Duodenal mucosa (tissue), 2 donors: ENCODE data around the gene CCDC127.

Source experiments
- H3K27ac ChIP-seq: one replicate; pipeline ENCODE4 v1.7.0; 2013; ENCODE audit warnings: low read depth, low read length
- H3K27me3 ChIP-seq, 2 donors: one replicate each; pipeline ENCODE4 v1.7.0; 2013; ENCODE audit warnings: low read length in 2 of 2, control low read depth in 1 of 2; ENCODE audit not compliant: insufficient read depth in 2 of 2, control insufficient read depth in 1 of 2
- H3K36me3 ChIP-seq, 2 donors: one replicate each; pipeline ENCODE4 v1.7.0; 2013; ENCODE audit warnings: low read length in 2 of 2, control low read depth in 1 of 2; ENCODE audit not compliant: insufficient read depth in 2 of 2, control insufficient read depth in 1 of 2
- H3K4me1 ChIP-seq, 2 donors: one replicate each; pipeline ENCODE4 v1.7.0; 2013; ENCODE audit warnings: low read length in 2 of 2, control low read depth in 1 of 2; ENCODE audit not compliant: insufficient read depth in 2 of 2, control insufficient read depth in 1 of 2
- H3K4me3 ChIP-seq, 2 donors: one replicate each; pipeline ENCODE4 v1.7.0; 2013; ENCODE audit warnings: low read length in 2 of 2, low read depth in 1 of 2
- H3K9ac ChIP-seq, 2 donors: one replicate each; pipeline ENCODE4 v1.7.0; 2013; ENCODE audit warnings: low read length in 2 of 2, low read depth in 1 of 2
- H3K9me3 ChIP-seq, 2 donors: one replicate each; pipeline ENCODE4 v1.7.0; 2013; ENCODE audit warnings: low read length in 2 of 2, control low read depth in 1 of 2; ENCODE audit not compliant: control insufficient read depth in 1 of 2

Gene CCDC127

GRCh38 chr5:191036-191948 lies 26.7 kb downstream of the CCDC127 start, which contains the start of gene LRRC14B:
LRRC14B (plus strand) TSS chr5:191495; CDS start chr5:191539, 44 bp downstream.
- Histone ChIP-seq H3K27ac (no peak within 1 kb of the TSS), H3K27me3 (peaks cover 8 to 14% of the 10 kb centered on the region in 2 donors), H3K36me3 (no peaks in the 10 kb centered on the region), H3K9ac (no peak within 1 kb of the TSS), H3K4me3 (peak within 1 kb of the TSS in 1 of 2 donors; percentile 40), H3K4me1 (peaks cover 8 to 23% of the 10 kb centered on the region in 2 donors), H3K9me3 (no peaks in the 10 kb centered on the region)

GRCh38 chr5:190366-191035 lies 27.5 kb downstream of the CCDC127 start:
- H3K9ac ChIP-seq: no peak overlapping the region
- H3K4me3 ChIP-seq: no peak overlapping the region
- no peak overlapping the region for H3K27ac ChIP-seq
- no peaks in the 10 kb centered on the region for H3K36me3 ChIP-seq
- H3K9me3 ChIP-seq: no peaks in the 10 kb centered on the region
- H3K27me3 ChIP-seq: peaks cover 8 to 14% of the 10 kb centered on the region in 2 donors
- H3K4me1 ChIP-seq: peaks cover 8 to 23% of the 10 kb centered on the region in 2 donors

- Histone ChIP-seq H3K27ac (no peak overlapping the region), H3K4me3 (no peak overlapping the region), H3K9me3 (no peaks in the 10 kb centered on the region), H3K4me1 (peaks cover 8 to 23% of the 10 kb centered on the region in 2 donors), H3K27me3 (peaks cover 8 to 14% of the 10 kb centered on the region in 2 donors), H3K9ac (no peak overlapping the region), H3K36me3 (no peaks in the 10 kb centered on the region)
These were observed 28.0 kb downstream of the CCDC127 start for GRCh38 chr5:189976-190365.

- Histone ChIP-seq H3K4me1 (peaks cover 8 to 23% of the 10 kb centered on the region in 2 donors), H3K27ac (no peak overlapping the region), H3K9ac (no peak overlapping the region), H3K9me3 (no peaks in the 10 kb centered on the region), H3K27me3 (peaks cover 8 to 14% of the 10 kb centered on the region in 2 donors), H3K36me3 (no peaks in the 10 kb centered on the region), H3K4me3 (no peak overlapping the region)
These were observed 28.5 kb downstream of the CCDC127 start for GRCh38 chr5:189486-189885.

GRCh38 chr5:188488-189481 lies 29.2 kb downstream of the CCDC127 start:
- peaks cover 8 to 23% of the 10 kb centered on the region in 2 donors for H3K4me1 ChIP-seq
- H3K27ac ChIP-seq: no peak overlapping the region
- H3K36me3 ChIP-seq: no peaks in the 10 kb centered on the region
- H3K4me3 ChIP-seq: peak overlapping the region; percentile 53 to 60
- no peaks in the 10 kb centered on the region for H3K9me3 ChIP-seq
- peaks cover 8 to 14% of the 10 kb centered on the region in 2 donors for H3K27me3 ChIP-seq
- H3K9ac ChIP-seq: peak overlapping the region; percentile 1 to 38

GRCh38 chr5:187617-188451 lies 30.1 kb downstream of the CCDC127 start:
- H3K36me3 ChIP-seq: no peaks in the 10 kb centered on the region
- no peaks in the 10 kb centered on the region for H3K9me3 ChIP-seq
- peak overlapping the region; percentile 53 to 60 for H3K4me3 ChIP-seq
- H3K4me1 ChIP-seq: peaks cover 8 to 23% of the 10 kb centered on the region in 2 donors
- H3K27ac ChIP-seq: no peak overlapping the region
- H3K9ac ChIP-seq: peak overlapping the region in 1 of 2 donors; percentile 1
- H3K27me3 ChIP-seq: peaks cover 8 to 14% of the 10 kb centered on the region in 2 donors

- Histone ChIP-seq H3K9ac (no peak overlapping the region), H3K27me3 (peaks cover 8 to 14% of the 10 kb centered on the region in 2 donors), H3K36me3 (no peaks in the 10 kb centered on the region), H3K4me1 (peaks cover 8 to 21% of the 10 kb centered on the region in 2 donors), H3K9me3 (no peaks in the 10 kb centered on the region), H3K27ac (no peak overlapping the region), H3K4me3 (no peak overlapping the region)
These were observed 30.9 kb downstream of the CCDC127 start for GRCh38 chr5:187042-187431.

- peaks cover 5 to 8% of the 10 kb centered on the region in 2 donors for H3K27me3 ChIP-seq
- no peak overlapping the region for H3K27ac ChIP-seq
- H3K9ac ChIP-seq: no peak overlapping the region
- H3K4me1 ChIP-seq: peaks cover 6 to 15% of the 10 kb centered on the region in 2 donors
- H3K36me3 ChIP-seq: no peaks in the 10 kb centered on the region
- H3K9me3 ChIP-seq: no peaks in the 10 kb centered on the region
- no peak overlapping the region for H3K4me3 ChIP-seq
These were observed 31.6 kb downstream of the CCDC127 start for GRCh38 chr5:186091-187041.
